CD4-positive, alpha-beta T cell treated with Interleukin-17A for 1 hour (primary cell): ENCODE results near the gene NUDCD2.
A peak's percentile ranks its signal among the peaks of the same experiment; 100 is the strongest.

Experiments used
- DNase-seq: peaks from one replicate; pipeline ENCODE4 v3.0.0-alpha.2; 2020

NUDCD2 gene

GRCh38 chr5:163459819-163460561, at the start of gene NUDCD2:
Gene NUDCD2, minus strand, starts transcription at chr5:163460102. Its CDS starts 52 bp downstream, at chr5:163460050.
- DNase-seq = peak; percentile 97

- DNase-seq = no peak
These were observed 49.5 kb upstream of the NUDCD2 start for GRCh38 chr5:163509291-163509951.

GRCh38 chr5:163508753-163509152, 48.9 kb upstream of the NUDCD2 start:
- no peak for DNase-seq

GRCh38 chr5:163506726-163507125, 46.8 kb upstream of the NUDCD2 start:
- DNase-seq = peak; percentile 42

GRCh38 chr5:163506095-163506457, 46.2 kb upstream of the NUDCD2 start:
- no peak for DNase-seq

GRCh38 chr5:163505368-163506094, 45.6 kb upstream of the NUDCD2 start, which contains the start of gene MAT2B:
Gene MAT2B, plus strand, starts transcription at chr5:163505619. Its CDS starts 68 bp downstream, at chr5:163505687.
- DNase-seq = peak; percentile 95

- DNase-seq = no peak
These were observed 45.1 kb upstream of the NUDCD2 start for GRCh38 chr5:163505049-163505367.

- peak; percentile 53 for DNase-seq
These were observed 44.4 kb upstream of the NUDCD2 start for GRCh38 chr5:163504079-163504931.

GRCh38 chr5:163503106-163504078, 43.5 kb upstream of the NUDCD2 start:
- DNase-seq = peak; percentile 61

GRCh38 chr5:163502521-163502920, 42.6 kb upstream of the NUDCD2 start:
- no peak for DNase-seq

GRCh38 chr5:163498886-163499285, 39.0 kb upstream of the NUDCD2 start:
- no peak for DNase-seq

GRCh38 chr5:163497315-163497714, 37.4 kb upstream of the NUDCD2 start:
- DNase-seq = no peak

- DNase-seq = no peak
These were observed 36.4 kb upstream of the NUDCD2 start for GRCh38 chr5:163496286-163496685.

GRCh38 chr5:163489745-163490075, 29.8 kb upstream of the NUDCD2 start:
- DNase-seq = no peak

- DNase-seq = peak; percentile 32
These were observed 29.3 kb upstream of the NUDCD2 start for GRCh38 chr5:163489055-163489744.

GRCh38 chr5:163478982-163479271, 19.0 kb upstream of the NUDCD2 start:
- no peak for DNase-seq

GRCh38 chr5:163478126-163478981, 18.5 kb upstream of the NUDCD2 start:
- no peak for DNase-seq

- no peak for DNase-seq
These were observed 15.5 kb upstream of the NUDCD2 start for GRCh38 chr5:163475411-163475810.

GRCh38 chr5:163473635-163474243, 13.8 kb upstream of the NUDCD2 start:
- DNase-seq = peak; percentile 44

GRCh38 chr5:163467682-163468081, 7.8 kb upstream of the NUDCD2 start:
- no peak for DNase-seq
